ENCODE data around the gene SPECC1. TPM values are rescaled to one million over a fixed set of nuclear protein-coding genes. Genes with fewer than 3 reads are reported as not detected.
"Not testable (repeated sequence)": the region's sequence is repeated elsewhere in the genome, so short reads cannot be mapped to it uniquely, and the experiment has no call there.

Gene SPECC1
- total RNA-seq, 1 donor from 2014 or later = 53.6 TPM

GRCh38 chr17:20154286-20155000 lies 145.3 kb downstream of the SPECC1 start:
- ATAC-seq (no peak), DNase-seq (ENCODE audit: low spot score) (no peak)
- intact Hi-C loops (cut with DNase I) = no loop called here

- intact Hi-C loops (cut with DNase I) = no loop called here
- DNase-seq (ENCODE audit: low spot score) (peak; percentile 95), ATAC-seq (peak; percentile 99)
Measured at GRCh38 chr17:20155258-20156195, 146.4 kb downstream of the SPECC1 start.

GRCh38 chr17:20156196-20157000 lies 147.2 kb downstream of the SPECC1 start:
- intact Hi-C loops (cut with DNase I) = no loop called here
- DNase-seq (ENCODE audit: low spot score) = no peak
- no peak for ATAC-seq

GRCh38 chr17:20157001-20157310 lies 147.8 kb downstream of the SPECC1 start:
- no peak for ATAC-seq
- no peak for DNase-seq (ENCODE audit: low spot score)
- intact Hi-C loops (cut with DNase I) = no loop called here

- ATAC-seq (no peak), DNase-seq (ENCODE audit: low spot score) (no peak)
- intact Hi-C loops (cut with DNase I) = no loop called here
Measured at GRCh38 chr17:20158580-20158979, 149.4 kb downstream of the SPECC1 start.

- ATAC-seq = no peak
- DNase-seq (ENCODE audit: low spot score) = no peak
- intact Hi-C loops (cut with DNase I) = no loop called here
Measured at GRCh38 chr17:20159406-20160069, 150.4 kb downstream of the SPECC1 start.

- ATAC-seq; intact Hi-C loops (cut with DNase I); DNase-seq (ENCODE audit: low spot score): not testable (repeated sequence)
Measured at GRCh38 chr17:20165516-20165915, 156.4 kb downstream of the SPECC1 start.

GRCh38 chr17:20170085-20170484 lies 160.9 kb downstream of the SPECC1 start:
- DNase-seq (ENCODE audit: low spot score) (no peak), ATAC-seq (no peak)
- intact Hi-C loops (cut with DNase I) = no loop called here

GRCh38 chr17:20171741-20172365 lies 162.7 kb downstream of the SPECC1 start:
- no peak for DNase-seq (ENCODE audit: low spot score)
- ATAC-seq = no peak
- intact Hi-C loops (cut with DNase I) = no loop called here

GRCh38 chr17:20172376-20172775 lies 163.2 kb downstream of the SPECC1 start:
- intact Hi-C loops (cut with DNase I) = no loop called here
- ATAC-seq = no peak
- DNase-seq (ENCODE audit: low spot score) = no peak

GRCh38 chr17:20173091-20173490 lies 163.9 kb downstream of the SPECC1 start:
- intact Hi-C loops (cut with DNase I) = no loop called here
- ATAC-seq (no peak), DNase-seq (ENCODE audit: low spot score) (no peak)

GRCh38 chr17:20174588-20175265 lies 165.6 kb downstream of the SPECC1 start:
- no peak for DNase-seq (ENCODE audit: low spot score)
- ATAC-seq = peak; percentile 62
- intact Hi-C loops (cut with DNase I) = no loop called here

- DNase-seq (ENCODE audit: low spot score) = no peak
- ATAC-seq = no peak
- intact Hi-C loops (cut with DNase I) = no loop called here
Measured at GRCh38 chr17:20179041-20179440, 169.9 kb downstream of the SPECC1 start.

GRCh38 chr17:20180661-20181060 lies 171.5 kb downstream of the SPECC1 start:
- DNase-seq (ENCODE audit: low spot score) (no peak), ATAC-seq (no peak)
- intact Hi-C loops (cut with DNase I) = no loop called here

GRCh38 chr17:20184181-20184580 lies 175.0 kb downstream of the SPECC1 start:
- intact Hi-C loops (cut with DNase I) = no loop called here
- ATAC-seq (no peak), DNase-seq (ENCODE audit: low spot score) (no peak)

- ATAC-seq (no peak), DNase-seq (ENCODE audit: low spot score) (no peak)
- intact Hi-C loops (cut with DNase I) = no loop called here
Measured at GRCh38 chr17:20184977-20185619, 175.9 kb downstream of the SPECC1 start.

- ATAC-seq = no peak
- no peak for DNase-seq (ENCODE audit: low spot score)
- intact Hi-C loops (cut with DNase I) = no loop called here
Measured at GRCh38 chr17:20187049-20187448, 177.9 kb downstream of the SPECC1 start.

- ATAC-seq = peak; percentile 52
- DNase-seq (ENCODE audit: low spot score) = no peak
- intact Hi-C loops (cut with DNase I) = no loop called here
Measured at GRCh38 chr17:20189302-20189701, 180.1 kb downstream of the SPECC1 start.

All from sciatic nerve (tissue), 2 donors.